ENCODE measurements around the gene PHETA1.
"Not testable (repeated sequence)": the region's sequence is repeated elsewhere in the genome, so short reads cannot be mapped to it uniquely, and the experiment has no call there.

DNA sequence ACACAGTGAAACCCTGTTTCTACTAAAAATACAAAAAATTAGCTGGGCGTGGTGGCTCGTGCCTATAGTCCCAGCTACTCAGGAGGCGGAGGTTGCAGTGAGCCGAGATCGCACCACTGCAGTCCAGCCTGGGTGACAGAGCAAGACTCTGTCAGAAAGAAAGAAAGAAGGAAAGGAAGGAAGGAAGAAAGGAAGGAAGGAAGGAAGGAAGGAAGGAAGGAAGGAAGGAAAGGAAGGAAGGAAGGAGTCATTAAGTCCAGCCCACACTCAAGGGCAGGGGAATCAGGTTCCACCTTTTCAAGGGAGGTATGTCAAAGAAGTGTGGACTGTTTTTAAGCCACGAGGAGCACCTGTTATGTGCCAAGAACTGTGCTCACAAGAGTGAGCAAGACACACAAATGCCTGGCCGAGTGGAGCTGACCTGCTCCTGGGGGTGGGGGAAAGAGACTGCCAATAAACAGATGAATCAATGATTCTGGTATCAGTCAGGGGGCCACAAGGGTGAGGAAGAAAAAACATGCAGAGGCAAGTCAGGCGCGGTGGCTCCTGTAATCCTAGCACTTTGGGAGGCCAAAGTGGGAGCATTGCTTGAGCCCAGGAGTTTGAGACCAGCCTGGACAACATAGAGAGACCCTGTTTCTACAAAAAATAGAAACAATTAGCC is 31.0 kb upstream of the PHETA1 start:
- not testable (repeated sequence) for TF ChIP-seq POLR2A (IDR thresholded peaks at IDR 0.05; ENCODE audit: low read length); GATA1 (IDR thresholded peaks at IDR 0.05; ENCODE audit: low read depth, low read length)
